Suprapubic skin (tissue), 4 donors: Measurements from ENCODE around the gene NECAB3.

Source experiments
- EP300 ChIP-seq: sonication (generic); formaldehyde crosslinking; IDR thresholded peaks from one replicate; pipeline ENCODE4 v1.6.1; 2017; ENCODE audit warnings: antibody characterized with exemption
- POLR2A ChIP-seq, 2 donors: fragments of 450-650 bp; IDR thresholded peaks; one replicate each; pipeline ENCODE4 v1.6.1; 2017; ENCODE audit warnings: antibody characterized with exemption in 2 of 2, mild to moderate bottlenecking in 2 of 2, moderate library complexity in 2 of 2
- POLR2AphosphoS5 ChIP-seq, 3 donors: sonication (generic); formaldehyde crosslinking; IDR thresholded peaks; one replicate each; pipeline ENCODE4 v1.6.1; 2017; ENCODE audit warnings: antibody characterized with exemption in 3 of 3

GRCh38 chr20:33622705-33623365, 51.4 kb downstream of the NECAB3 start:
- TF ChIP-seq EP300 = no peak
- no peak for TF ChIP-seq POLR2AphosphoS5 (IDR thresholded peaks at IDR 0.05)
- no peak for TF ChIP-seq POLR2A (IDR thresholded peaks at IDR 0.05)
